Lung (tissue), 12 donors: ENCODE measurements around the gene SERPINB13. TPM values are rescaled to one million over a fixed set of nuclear protein-coding genes. Genes with fewer than 3 reads are reported as not detected.

ENCODE experiments used
- ATAC-seq: fragments of 200-7000 bp; cut with Tn5 transposase; one replicate; pipeline ENCODE4 v1.9.1; 2020; ENCODE audit warnings: moderate number of reproducible peaks; ENCODE audit not compliant: insufficient read depth, low FRiP score
- DNase-seq, 3 donors: peaks; one replicate each; pipeline ENCODE4 v3.0.0-alpha.2; 2013 to 2017
- H3K27ac ChIP-seq, 2 donors: one replicate each; pipeline ENCODE4 v1.5.1; 2013; ENCODE audit warnings: mild to moderate bottlenecking in 2 of 2, moderate library complexity in 2 of 2, control low read depth in 1 of 2, inconsistent platforms in 1 of 2, low read depth in 1 of 2, low read length in 1 of 2
- H3K27me3 ChIP-seq, 3 donors: one replicate each; pipeline ENCODE4 v1.5.1; 2013; ENCODE audit warnings: low read length in 2 of 3; ENCODE audit not compliant: control insufficient read depth in 3 of 3, insufficient read depth in 3 of 3
- H3K36me3 ChIP-seq, 4 donors: one replicate each; pipeline ENCODE4 v1.5.1; 2013; ENCODE audit warnings: low read length in 4 of 4, mild to moderate bottlenecking in 1 of 4, moderate library complexity in 1 of 4; ENCODE audit not compliant: control insufficient read depth in 4 of 4, insufficient read depth in 4 of 4
- H3K4me1 ChIP-seq, 5 donors: one replicate each; pipeline ENCODE4 v1.5.1; 2013; ENCODE audit warnings: low read length in 5 of 5, mild to moderate bottlenecking in 2 of 5, moderate library complexity in 1 of 5; ENCODE audit not compliant: control insufficient read depth in 5 of 5, insufficient read depth in 5 of 5
- H3K4me3 ChIP-seq: one replicate; pipeline ENCODE4 v1.5.1; 2013; ENCODE audit warnings: mild to moderate bottlenecking, control low read depth, moderate library complexity
- H3K9ac ChIP-seq, 2 donors: one replicate each; pipeline ENCODE4 v1.5.1; 2013; ENCODE audit warnings: low read length in 2 of 2, control low read depth in 1 of 2; ENCODE audit not compliant: insufficient read depth in 1 of 2
- H3K9me3 ChIP-seq, 4 donors: one replicate each; pipeline ENCODE4 v1.5.1; 2013; ENCODE audit warnings: low read length in 3 of 4, mild to moderate bottlenecking in 1 of 4, moderate library complexity in 1 of 4; ENCODE audit not compliant: control insufficient read depth in 4 of 4, insufficient read depth in 3 of 4
- WGBS, 2 donors: extraction: QIAGEN DNeasy Blood & Tissue Kit; methylation state at CpG; one replicate each; pipeline ENCODE4 v1.1.7; 2013; 5-methylcytosine and 5-hydroxymethylcytosine counted together
- polyA plus RNA-seq, 2 donors: library from polyadenylated mRNA; stranded (reverse); fragments of 200-250 nt; gene quantifications; one replicate each; pipeline ENCODE4 v1.2.1, GENCODE V29; 2013
- total RNA-seq, 2 donors: library from RNA; depleted of rRNA in 1 of 2; stranded (reverse); fragments of >200 nt in 1 of 2; gene quantifications; one replicate each; pipeline ENCODE4 v1.2.1, GENCODE V29; 2014 to 2021
- TF ChIP-seq, protein P1 (sequence below): IDR thresholded peaks from 2 replicates; pipeline ENCODE4 v1.5.1; 2012; ENCODE audit warnings: mild to moderate bottlenecking; ENCODE audit errors: control extremely low read depth, extremely low read depth
- donor health status: control.
- donor health status: control.
- donor health status: Bipolar disorder and iron deficiency.
- donor health status: healthy.
- donor health status: DM: yes; HTN: yes; CAD: no.

The SERPINB13 gene
- total and polyA plus RNA-seq, 4 donors: 0.20 to 1.4 (median 0.20) TPM; not detected in 1

DNA sequence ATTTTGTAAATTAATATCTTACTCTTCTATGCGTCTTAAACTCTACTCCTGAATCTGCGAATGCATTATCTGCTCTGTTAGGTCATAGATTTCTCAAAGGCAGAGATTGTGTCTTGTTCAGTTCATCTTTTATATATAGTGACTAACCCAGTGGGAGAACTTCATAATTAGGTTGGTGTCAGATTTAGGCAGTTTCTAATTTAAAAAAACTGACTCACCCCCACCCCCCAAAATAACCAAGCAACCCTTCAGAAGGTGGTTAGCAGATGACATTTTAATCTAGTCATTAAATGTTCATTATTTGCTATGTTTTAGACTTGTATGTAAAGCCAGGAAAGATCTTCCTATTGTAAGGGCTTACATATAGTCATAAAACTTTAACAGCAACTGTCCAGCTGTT is 34.6 kb upstream of the SERPINB13 start:
- H3K4me3 ChIP-seq: no peak overlapping the region
- H3K4me1 ChIP-seq: peaks cover 0 to 7% (median 0%) of the 10 kb centered on the region in 5 donors
- peaks cover 0 to 3% (median 0%) of the 10 kb centered on the region in 3 donors for H3K27me3 ChIP-seq
- no peak for DNase-seq
- H3K9ac ChIP-seq: no peak overlapping the region
- no peak for ATAC-seq
- 91 to 100% methylated on average over 2 of the region's 2 CpGs for WGBS, 2 donors
- no peaks in the 10 kb centered on the region for H3K9me3 ChIP-seq
- TF ChIP-seq, protein P1, sequence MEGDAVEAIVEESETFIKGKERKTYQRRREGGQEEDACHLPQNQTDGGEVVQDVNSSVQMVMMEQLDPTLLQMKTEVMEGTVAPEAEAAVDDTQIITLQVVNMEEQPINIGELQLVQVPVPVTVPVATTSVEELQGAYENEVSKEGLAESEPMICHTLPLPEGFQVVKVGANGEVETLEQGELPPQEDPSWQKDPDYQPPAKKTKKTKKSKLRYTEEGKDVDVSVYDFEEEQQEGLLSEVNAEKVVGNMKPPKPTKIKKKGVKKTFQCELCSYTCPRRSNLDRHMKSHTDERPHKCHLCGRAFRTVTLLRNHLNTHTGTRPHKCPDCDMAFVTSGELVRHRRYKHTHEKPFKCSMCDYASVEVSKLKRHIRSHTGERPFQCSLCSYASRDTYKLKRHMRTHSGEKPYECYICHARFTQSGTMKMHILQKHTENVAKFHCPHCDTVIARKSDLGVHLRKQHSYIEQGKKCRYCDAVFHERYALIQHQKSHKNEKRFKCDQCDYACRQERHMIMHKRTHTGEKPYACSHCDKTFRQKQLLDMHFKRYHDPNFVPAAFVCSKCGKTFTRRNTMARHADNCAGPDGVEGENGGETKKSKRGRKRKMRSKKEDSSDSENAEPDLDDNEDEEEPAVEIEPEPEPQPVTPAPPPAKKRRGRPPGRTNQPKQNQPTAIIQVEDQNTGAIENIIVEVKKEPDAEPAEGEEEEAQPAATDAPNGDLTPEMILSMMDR: no peak
- no peak overlapping the region for H3K27ac ChIP-seq
- no peaks in the 10 kb centered on the region for H3K36me3 ChIP-seq

DNA sequence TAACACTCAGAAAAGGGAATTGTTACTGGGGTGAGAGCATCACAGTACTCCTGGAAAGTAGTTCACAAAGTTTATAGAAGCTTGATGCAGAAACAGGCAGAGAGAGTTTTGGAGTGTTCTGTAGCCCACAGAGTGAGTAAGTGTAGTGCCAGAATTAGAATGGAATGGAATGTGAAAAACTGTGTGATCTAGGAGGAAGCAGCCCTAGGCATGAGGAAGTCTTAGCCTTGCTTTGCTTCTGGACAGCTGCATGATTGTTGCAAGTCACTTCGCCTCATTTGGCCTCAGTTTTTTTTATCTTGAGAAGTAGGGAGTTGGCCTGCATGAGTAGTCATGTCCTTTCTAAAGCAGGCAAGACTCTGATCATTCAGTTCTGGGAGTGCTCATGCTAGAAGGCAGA is 34.1 kb upstream of the SERPINB13 start:
- no peak overlapping the region for H3K9ac ChIP-seq
- H3K27ac ChIP-seq: no peak overlapping the region
- no peaks in the 10 kb centered on the region for H3K27me3 ChIP-seq
- 0 to 4% methylated on average over 1 of the region's 1 CpG for WGBS, 2 donors
- H3K9me3 ChIP-seq: no peaks in the 10 kb centered on the region
- H3K4me3 ChIP-seq: no peak overlapping the region
- H3K4me1 ChIP-seq: peaks cover 0 to 7% (median 0%) of the 10 kb centered on the region in 5 donors
- DNase-seq: peak in 2 of 3 donors; percentile 11 to 47
- no peaks in the 10 kb centered on the region for H3K36me3 ChIP-seq
- peak; percentile 75 for ATAC-seq
- TF ChIP-seq, protein P1: no peak

DNA sequence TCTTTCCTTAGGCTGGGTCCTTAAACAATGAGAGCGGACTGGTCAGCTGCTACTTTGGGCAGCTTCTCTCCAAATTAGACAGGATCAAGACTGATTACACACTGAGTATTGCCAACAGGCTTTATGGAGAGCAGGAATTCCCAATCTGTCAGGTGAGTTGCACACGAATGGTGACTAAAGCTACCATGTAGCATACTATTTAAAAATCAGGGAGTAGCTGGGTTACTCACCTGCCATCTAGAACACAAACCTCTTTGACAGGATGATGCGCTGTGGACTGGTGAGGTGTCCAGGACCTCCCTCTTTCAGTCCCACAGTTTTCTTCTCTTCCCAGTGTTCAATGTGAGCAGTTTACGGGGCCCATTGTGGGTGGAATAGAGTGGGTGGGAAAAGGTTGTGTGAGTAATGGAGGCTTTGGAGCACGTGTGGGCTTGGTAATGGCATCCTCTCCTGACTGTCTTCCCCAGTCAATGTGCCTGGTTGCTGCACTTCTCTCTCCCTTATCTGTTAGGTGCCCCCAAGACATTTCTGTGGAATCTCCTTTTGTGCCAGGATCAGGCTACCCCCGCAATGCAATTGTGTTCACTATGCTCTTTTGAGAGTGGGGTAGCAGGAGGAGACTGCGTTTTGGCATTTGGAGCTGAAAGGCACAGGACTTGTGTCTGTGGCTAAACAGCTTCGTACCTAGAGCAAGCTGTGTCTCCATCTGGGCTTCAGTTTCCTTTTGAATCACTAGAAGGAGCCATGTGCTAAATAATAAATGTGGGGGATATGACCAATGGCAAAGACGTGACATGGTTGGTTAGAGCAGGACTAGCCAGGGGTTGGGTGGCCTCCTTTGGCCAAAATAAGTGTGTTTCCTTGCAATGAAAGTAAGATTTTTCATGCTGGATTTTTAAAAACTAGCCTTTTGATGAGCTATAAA is 27.3 kb upstream of the SERPINB13 start:
- H3K9me3 ChIP-seq: no peaks in the 10 kb centered on the region
- no peaks in the 10 kb centered on the region for H3K27me3 ChIP-seq
- 85 to 94% methylated on average over 9 of the region's 9 CpGs for WGBS, 2 donors
- TF ChIP-seq, protein P1: no peak
- no peak for ATAC-seq
- no peak overlapping the region for H3K9ac ChIP-seq
- DNase-seq: no peak
- no peak overlapping the region for H3K4me3 ChIP-seq
- H3K4me1 ChIP-seq: no peaks in the 10 kb centered on the region
- H3K36me3 ChIP-seq: no peaks in the 10 kb centered on the region
- no peak overlapping the region for H3K27ac ChIP-seq
